B cell (primary cell): ENCODE measurements around the gene IWS1. TPM values are rescaled to one million over a fixed set of nuclear protein-coding genes. Genes with fewer than 3 reads are reported as not detected.

Experiments
- ATAC-seq: fragments of 200-7000 bp; cut with Tn5 transposase; one replicate; pipeline ENCODE4 v1.10.0; 2021; ENCODE audit warnings: low read depth, mild to moderate bottlenecking, moderate number of reproducible peaks, moderate library complexity
- CTCF ChIA-PET: fragments of 350-600 bp; sonication (Branson Sonifier 250); formaldehyde crosslinking; loops from one replicate; lab custom pipeline; 2021; ENCODE audit warnings: antibody characterized with exemption, inconsistent platforms; lab: Charles Lee
- POLR2A ChIA-PET: fragments of 350-600 bp; sonication (Branson Sonifier 250); formaldehyde crosslinking; loops from one replicate; lab custom pipeline; 2021; ENCODE audit warnings: antibody characterized with exemption; lab: Charles Lee
- DNase-seq: peaks from one replicate; pipeline ENCODE4 v3.0.0; 2013
- H2AFZ ChIP-seq: 2 replicates; pipeline ENCODE4 v1.6.1; 2012; ENCODE audit warnings: mild to moderate bottlenecking, low read depth, low read length; ENCODE audit not compliant: insufficient read depth, poor library complexity, severe bottlenecking
- H3K27ac ChIP-seq, 2 donors: 1 replicate in 1 of 2; 2 replicates in 1 of 2; pipeline ENCODE4 v1.5.1; 2012 to 2013; ENCODE audit warnings: low read length in 2 of 2, mild to moderate bottlenecking in 2 of 2, moderate library complexity in 1 of 2
- H3K27me3 ChIP-seq, 4 experiments: fragments of 200-600 bp in 1 of 4; sonication (generic) in 1 of 4; replicated peaks in 1 of 4; 1 replicate in 2 of 4; 2 replicates in 2 of 4; pipeline versions ENCODE4 v1.6.1 to v1.7.0; 2013 to 2016; ENCODE audit warnings: low read length in 3 of 4, mild to moderate bottlenecking in 2 of 4, mixed read lengths in 1 of 4, moderate library complexity in 1 of 4; ENCODE audit not compliant: insufficient read depth in 4 of 4, control insufficient read depth in 3 of 4; ENCODE audit errors: control extremely low read depth in 1 of 4
- H3K36me3 ChIP-seq, 2 experiments: replicated peaks in 1 of 2; 1 replicate in 1 of 2; 2 replicates in 1 of 2; pipeline versions ENCODE4 v1.6.1 to v1.7.1; 2013; ENCODE audit warnings: low read length in 1 of 2; ENCODE audit not compliant: insufficient read depth in 2 of 2, control insufficient read depth in 1 of 2; ENCODE audit errors: control extremely low read depth in 1 of 2, extremely low read depth in 1 of 2
- H3K4me1 ChIP-seq, 2 donors: fragments of 200-600 bp in 1 of 2; sonication (generic) in 1 of 2; 1 replicate in 1 of 2; 2 replicates in 1 of 2; pipeline versions ENCODE4 v1.5.1 to v1.6.1; 2013 to 2017; ENCODE audit warnings: low read length in 2 of 2; ENCODE audit not compliant: control insufficient read depth in 2 of 2, insufficient read depth in 2 of 2
- H3K4me2 ChIP-seq: replicated peaks from 2 replicates; pipeline ENCODE3; 2012; ENCODE audit warnings: mild to moderate bottlenecking, low read depth, low read length; ENCODE audit not compliant: poor library complexity, severe bottlenecking
- H3K4me3 ChIP-seq, 5 experiments: fragments of 200-600 bp in 1 of 5; sonication (generic) in 1 of 5; 1 replicate in 3 of 5; 2 replicates in 2 of 5; pipeline versions ENCODE4 v1.5.1 to v1.7.0; 2011 to 2016; ENCODE audit warnings: low read length in 4 of 5, mild to moderate bottlenecking in 4 of 5, low read depth in 2 of 5, control low read depth in 1 of 5, moderate library complexity in 1 of 5; ENCODE audit not compliant: insufficient read depth in 1 of 5; ENCODE audit errors: control extremely low read depth in 1 of 5, extremely low read depth in 1 of 5
- H3K79me2 ChIP-seq: fragments of 200-600 bp; sonication (generic); one replicate; pipeline ENCODE4 v1.6.0; 2016; ENCODE audit warnings: low read length; ENCODE audit not compliant: control insufficient read depth, insufficient read depth
- H3K9ac ChIP-seq: fragments of 200-600 bp; sonication (generic); 2 replicates; pipeline ENCODE4 v1.6.1; 2017; ENCODE audit warnings: mild to moderate bottlenecking, low read length, moderate library complexity
- H3K9me3 ChIP-seq, 3 donors: one replicate each; pipeline versions ENCODE4 v1.6.1 to v1.7.1; 2013; ENCODE audit warnings: low read length in 2 of 3; ENCODE audit not compliant: control insufficient read depth in 2 of 3, insufficient read depth in 1 of 3; ENCODE audit errors: control extremely low read depth in 1 of 3
- H4K20me1 ChIP-seq: 2 replicates; pipeline ENCODE4 v1.6.0; 2012; ENCODE audit warnings: mild to moderate bottlenecking, low read length; ENCODE audit not compliant: insufficient read depth, control insufficient read depth, poor library complexity, severe bottlenecking
- H3K27ac Mint-ChIP-seq: one replicate; pipeline ENCODE4 v1.8.0; 2021; ENCODE audit warnings: mixed read lengths
- H3K27me3 Mint-ChIP-seq: one replicate; pipeline ENCODE4 v1.8.0; 2021; ENCODE audit warnings: mixed read lengths
- H3K4me1 Mint-ChIP-seq: one replicate; pipeline ENCODE4 v1.8.0; 2021; ENCODE audit warnings: mixed read lengths
- H3K4me3 Mint-ChIP-seq: one replicate; pipeline ENCODE4 v1.8.0; 2021; ENCODE audit warnings: mixed read lengths
- H3K9me3 Mint-ChIP-seq: one replicate; pipeline ENCODE4 v1.8.0; 2022; ENCODE audit warnings: mixed read lengths; ENCODE audit not compliant: insufficient read depth
- CTCF ChIP-seq: fragments of 200-600 bp; IDR thresholded peaks from one replicate; pipeline ENCODE4 v1.8.0; 2022; ENCODE audit warnings: antibody characterized with exemption, mild to moderate bottlenecking
- EZH2 ChIP-seq: IDR thresholded peaks from 2 replicates; pipeline ENCODE4 v1.6.1; 2012; ENCODE audit warnings: borderline replicate concordance, low read depth, mild to moderate bottlenecking, moderate library complexity, low read length; ENCODE audit not compliant: insufficient read depth, poor library complexity, severe bottlenecking
- WGBS: methylation state at CpG from one replicate; pipeline ENCODE4 v1.1.5; 2013; ENCODE audit warnings: missing lambda C conversion rate; ENCODE audit not compliant: insufficient coverage; 5-methylcytosine and 5-hydroxymethylcytosine counted together
- intact Hi-C: fragments of 100-400 bp; cut with micrococcal nuclease; formaldehyde crosslinking; loops from one replicate; pipeline ENCODE4 v1.10.0; 2022
- polyA minus RNA-seq: library from RNA; depleted of rRNA, polyadenylated mRNA; stranded (reverse); fragments of >200 nt; gene quantifications from 2 replicates; pipeline ENCODE4 v1.2.3, GENCODE V29; 2012
- polyA plus RNA-seq: library from polyadenylated mRNA; depleted of rRNA; stranded (reverse); fragments of >200 nt; gene quantifications from 2 replicates; pipeline ENCODE4 v1.2.3, GENCODE V29; 2012
- total RNA-seq, 2 donors: library from RNA; stranded (reverse); fragments of 120-200 nt in 1 of 2; gene quantifications; 1 replicate in 1 of 2; 2 replicates in 1 of 2; pipeline versions ENCODE4 v1.2.3 to v1.2.4, GENCODE V29; 2013 to 2022

Gene IWS1
- total RNA-seq (45.9 and 49.6 TPM in 2 replicates), polyA plus RNA-seq (22.5 and 29.3 TPM in 2 replicates), polyA minus RNA-seq (24.9 and 26.1 TPM in 2 replicates)
- total RNA-seq (2013): 50.9 TPM

DNA sequence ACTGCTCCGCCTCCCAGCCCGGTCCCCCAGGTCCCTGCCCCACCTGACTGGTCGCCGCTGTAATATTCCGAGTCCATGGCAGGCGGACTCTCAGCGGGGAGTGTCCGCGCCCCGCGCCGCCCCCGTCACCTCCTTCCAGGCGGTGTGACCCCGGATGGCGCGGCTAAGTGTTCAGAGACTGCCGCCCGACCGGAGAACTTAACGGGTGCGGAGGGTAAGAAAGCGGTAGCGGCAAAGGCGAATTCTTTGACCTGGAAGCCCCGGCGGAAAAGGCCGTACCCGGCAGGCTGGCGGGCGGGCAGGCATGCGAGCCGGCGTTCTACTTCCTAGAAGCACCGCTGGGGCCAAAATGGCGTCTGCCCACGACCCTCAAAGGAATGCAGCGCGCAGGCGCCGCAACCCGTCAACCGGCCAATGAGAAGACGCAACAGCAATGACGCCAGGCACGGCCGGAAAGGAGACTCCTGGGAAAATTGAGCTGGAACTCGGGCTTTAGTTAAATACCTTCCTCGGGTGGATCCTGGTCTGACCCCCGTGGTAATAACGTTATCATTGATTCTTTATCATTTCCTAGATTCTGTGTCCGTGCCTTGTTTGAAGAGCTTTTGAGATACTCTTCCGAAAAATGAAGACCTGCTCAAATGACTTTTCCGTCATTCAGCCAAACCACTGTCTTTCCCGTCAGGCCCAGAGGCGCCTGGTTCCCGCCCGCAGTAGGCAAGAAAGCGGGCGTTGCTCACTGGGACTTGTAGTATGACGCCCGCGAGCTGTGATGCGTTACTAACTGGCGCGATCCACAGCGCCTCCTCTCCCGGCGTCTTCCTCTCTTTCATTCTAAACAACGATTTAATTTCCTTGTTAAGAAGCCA, at the start of gene IWS1:
TSS of gene IWS1 (minus strand) at position 358 of the 869 bp plus-strand sequence. CDS start at position 77, 281 bp downstream.
- H3K4me1 ChIP-seq: peaks cover 17 to 21% of the 10 kb centered on the region in 2 donors
- peaks cover 36% of the 10 kb centered on the region for H3K4me1 Mint-ChIP-seq
- intact Hi-C loops: loop anchor here (1.0 to 5.0 kb wide), 12 partner anchors 52 to 565 kb away; partner anchors contain the start of genes ERCC3, GPR17, MAP3K2 and POLR2D
- H3K36me3 ChIP-seq: peaks cover 2 to 18% of the 10 kb centered on the region in 2 experiments
- peaks cover 3% of the 10 kb centered on the region for H3K9me3 Mint-ChIP-seq
- peak; percentile 87 for ATAC-seq
- peak within 1 kb of the TSS; percentile 99 for H3K4me3 Mint-ChIP-seq
- peak within 1 kb of the TSS; percentile 91 for H3K9ac ChIP-seq
- ChIA-PET POLR2A (interaction anchor here (0.6 to 1.3 kb wide), 3 partner anchors 51 to 222 kb away, joined by 3 read pairs; no protein-coding TSS in a partner anchor), CTCF (interaction anchor here (0.8 to 1.8 kb wide), 5 partner anchors 65 to 360 kb away, joined by 3 to 6 read pairs (median 4); no protein-coding TSS in a partner anchor)
- peak within 1 kb of the TSS; percentile 82 for H3K4me2 ChIP-seq
- H4K20me1 ChIP-seq: no peaks in the 10 kb centered on the region
- no peaks in the 10 kb centered on the region for H3K27me3 ChIP-seq
- peak within 1 kb of the TSS; percentile 95 to 98 for H3K27ac ChIP-seq
- peak; percentile 97 for DNase-seq
- peak within 1 kb of the TSS; percentile 98 for H3K27ac Mint-ChIP-seq
- under 1% methylated on average over 67 of the region's 70 CpGs for WGBS
- peak within 1 kb of the TSS; percentile 89 for H2AFZ ChIP-seq
- H3K9me3 ChIP-seq: peaks cover 0 to 5% (median 0%) of the 10 kb centered on the region in 3 donors
- no peak for TF ChIP-seq CTCF
- TF ChIP-seq EZH2: no peak
- no peaks in the 10 kb centered on the region for H3K27me3 Mint-ChIP-seq
- peak within 1 kb of the TSS; percentile 67 to 98 (median 91) for H3K4me3 ChIP-seq
- peaks cover 51% of the 10 kb centered on the region for H3K79me2 ChIP-seq
